Measurements from ENCODE around the gene CTNNAL1.
"Not testable (repeated sequence)": the region's sequence is repeated elsewhere in the genome, so short reads cannot be mapped to it uniquely, and the experiment has no call there.

CTNNAL1 gene

GRCh38 chr9:108921200-108921599 lies 92.1 kb downstream of the CTNNAL1 start:
- TF ChIP-seq CTCF (IDR thresholded peaks at IDR 0.05; ENCODE audit: insufficient read depth, low read depth, low read length, missing control alignments) = no peak
- no peak for DNase-seq (ENCODE audit: low read depth)
- H3K4me3 ChIP-seq (ENCODE audit: low read depth, low read length) = no peak overlapping the region

- H3K4me3 ChIP-seq (ENCODE audit: low read depth, low read length); DNase-seq (ENCODE audit: low read depth): not testable (repeated sequence)
Measured at GRCh38 chr9:108920401-108920800, 92.9 kb downstream of the CTNNAL1 start.

GRCh38 chr9:108919517-108919916 lies 93.8 kb downstream of the CTNNAL1 start:
- TF ChIP-seq CTCF (IDR thresholded peaks at IDR 0.05; ENCODE audit: insufficient read depth, low read depth, low read length, missing control alignments) = no peak
- DNase-seq (ENCODE audit: low read depth) = no peak
- no peak overlapping the region for H3K4me3 ChIP-seq (ENCODE audit: low read depth, low read length)

GRCh38 chr9:108913391-108913790 lies 99.9 kb downstream of the CTNNAL1 start:
- no peak overlapping the region for H3K4me3 ChIP-seq (ENCODE audit: low read depth, low read length)
- TF ChIP-seq CTCF (IDR thresholded peaks at IDR 0.05; ENCODE audit: insufficient read depth, low read depth, low read length, missing control alignments) = no peak
- no peak for DNase-seq (ENCODE audit: low read depth)

- no peak for TF ChIP-seq CTCF (IDR thresholded peaks at IDR 0.05; ENCODE audit: insufficient read depth, low read depth, low read length, missing control alignments)
- no peak for DNase-seq (ENCODE audit: low read depth)
- H3K4me3 ChIP-seq (ENCODE audit: low read depth, low read length) = no peak overlapping the region
Measured at GRCh38 chr9:108911820-108912219, 101.5 kb downstream of the CTNNAL1 start.

- no peak for TF ChIP-seq CTCF (IDR thresholded peaks at IDR 0.05; ENCODE audit: insufficient read depth, low read depth, low read length, missing control alignments)
- DNase-seq (ENCODE audit: low read depth) = no peak
- H3K4me3 ChIP-seq (ENCODE audit: low read depth, low read length) = no peak overlapping the region
Measured at GRCh38 chr9:108910914-108911313, 102.4 kb downstream of the CTNNAL1 start.

- DNase-seq (ENCODE audit: low read depth) = no peak
- TF ChIP-seq CTCF (IDR thresholded peaks at IDR 0.05; ENCODE audit: insufficient read depth, low read depth, low read length, missing control alignments) = no peak
- H3K4me3 ChIP-seq (ENCODE audit: low read depth, low read length) = no peak overlapping the region
Measured at GRCh38 chr9:108910402-108910801, 102.9 kb downstream of the CTNNAL1 start.

All from GM12865 (cell line).